Ramos (cell line): ENCODE measurements around the gene ATP1A3.
"Not testable (repeated sequence)": the region's sequence is repeated elsewhere in the genome, so short reads cannot be mapped to it uniquely, and the experiment has no call there.

ENCODE experiments used
- in situ Hi-C: fragments of 300-500 bp; cut with MboI; formaldehyde crosslinking; loops from one replicate; pipeline ENCODE4 v1.14.3; 2022; ENCODE audit warnings: low sequenced_read_pairs; ENCODE audit not compliant: unreplicated experiment

Gene ATP1A3

GRCh38 chr19:42012747-42013146, 18.7 kb upstream of the ATP1A3 start:
- in situ Hi-C loops: not testable (repeated sequence)

GRCh38 chr19:42010245-42011126, 16.5 kb upstream of the ATP1A3 start:
- in situ Hi-C loops: no loop called here

GRCh38 chr19:42006569-42006968, 12.5 kb upstream of the ATP1A3 start:
- in situ Hi-C loops: no loop called here

- in situ Hi-C loops: no loop called here
Measured at GRCh38 chr19:42005504-42005903, 11.5 kb upstream of the ATP1A3 start.

- in situ Hi-C loops: no loop called here
Measured at GRCh38 chr19:42003506-42004294, 9.7 kb upstream of the ATP1A3 start.

- in situ Hi-C loops: no loop called here
Measured at GRCh38 chr19:41999878-42000208, 5.8 kb upstream of the ATP1A3 start.

- in situ Hi-C loops: no loop called here
Measured at GRCh38 chr19:41999071-41999877, 5.2 kb upstream of the ATP1A3 start.

GRCh38 chr19:41998246-41999020, 4.4 kb upstream of the ATP1A3 start:
- in situ Hi-C loops: no loop called here

- in situ Hi-C loops: no loop called here
Measured at GRCh38 chr19:41997851-41998229, 3.8 kb upstream of the ATP1A3 start.

GRCh38 chr19:41997121-41997850, 3.3 kb upstream of the ATP1A3 start:
- in situ Hi-C loops: no loop called here

GRCh38 chr19:41995959-41996797, 2.1 kb upstream of the ATP1A3 start:
- in situ Hi-C loops: no loop called here

GRCh38 chr19:41994994-41995958, 1.2 kb upstream of the ATP1A3 start:
- in situ Hi-C loops: no loop called here

- in situ Hi-C loops: no loop called here
Measured at GRCh38 chr19:41994521-41994971, 516 bp upstream of the ATP1A3 start.

- in situ Hi-C loops: not testable (repeated sequence)
Measured at GRCh38 chr19:41991925-41992569, 2.0 kb downstream of the ATP1A3 start.

- in situ Hi-C loops: no loop called here
Measured at GRCh38 chr19:41991025-41991424, 3.0 kb downstream of the ATP1A3 start.

- in situ Hi-C loops: no loop called here
Measured at GRCh38 chr19:41990615-41991014, 3.4 kb downstream of the ATP1A3 start.

GRCh38 chr19:41990028-41990427, 4.0 kb downstream of the ATP1A3 start:
- in situ Hi-C loops: no loop called here
